GM12874 (cell line): ENCODE results near the gene MRM2.

Experiments used
- TF ChIP-seq, protein P1 (sequence below): IDR thresholded peaks from 2 replicates; pipeline ENCODE4 v1.5.1; 2011; ENCODE audit warnings: low read depth, mild to moderate bottlenecking, control low read depth, low read length, moderate library complexity; ENCODE audit not compliant: insufficient read depth

Gene MRM2

DNA sequence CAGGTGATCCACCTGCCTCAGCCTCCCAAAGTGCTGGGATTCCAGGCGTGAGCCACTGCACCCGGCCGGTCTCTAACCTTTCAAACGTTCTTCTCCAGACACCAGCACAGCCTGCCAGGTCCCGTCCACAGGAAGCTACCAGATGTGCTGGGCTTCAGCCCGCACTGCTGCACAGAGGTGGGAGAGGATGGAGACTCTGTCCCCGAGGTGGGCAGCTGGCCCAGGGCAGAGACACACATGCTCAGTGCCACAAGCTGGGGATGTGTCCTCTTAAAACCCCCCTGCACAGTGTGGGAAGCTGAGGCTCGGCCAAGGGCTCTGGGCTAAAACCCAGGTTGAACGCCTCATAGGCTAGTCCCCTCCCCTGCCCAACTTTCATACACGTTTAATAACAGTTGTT, 9.4 kb upstream of the MRM2 start:
- TF ChIP-seq, protein P1, sequence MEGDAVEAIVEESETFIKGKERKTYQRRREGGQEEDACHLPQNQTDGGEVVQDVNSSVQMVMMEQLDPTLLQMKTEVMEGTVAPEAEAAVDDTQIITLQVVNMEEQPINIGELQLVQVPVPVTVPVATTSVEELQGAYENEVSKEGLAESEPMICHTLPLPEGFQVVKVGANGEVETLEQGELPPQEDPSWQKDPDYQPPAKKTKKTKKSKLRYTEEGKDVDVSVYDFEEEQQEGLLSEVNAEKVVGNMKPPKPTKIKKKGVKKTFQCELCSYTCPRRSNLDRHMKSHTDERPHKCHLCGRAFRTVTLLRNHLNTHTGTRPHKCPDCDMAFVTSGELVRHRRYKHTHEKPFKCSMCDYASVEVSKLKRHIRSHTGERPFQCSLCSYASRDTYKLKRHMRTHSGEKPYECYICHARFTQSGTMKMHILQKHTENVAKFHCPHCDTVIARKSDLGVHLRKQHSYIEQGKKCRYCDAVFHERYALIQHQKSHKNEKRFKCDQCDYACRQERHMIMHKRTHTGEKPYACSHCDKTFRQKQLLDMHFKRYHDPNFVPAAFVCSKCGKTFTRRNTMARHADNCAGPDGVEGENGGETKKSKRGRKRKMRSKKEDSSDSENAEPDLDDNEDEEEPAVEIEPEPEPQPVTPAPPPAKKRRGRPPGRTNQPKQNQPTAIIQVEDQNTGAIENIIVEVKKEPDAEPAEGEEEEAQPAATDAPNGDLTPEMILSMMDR: no peak

DNA sequence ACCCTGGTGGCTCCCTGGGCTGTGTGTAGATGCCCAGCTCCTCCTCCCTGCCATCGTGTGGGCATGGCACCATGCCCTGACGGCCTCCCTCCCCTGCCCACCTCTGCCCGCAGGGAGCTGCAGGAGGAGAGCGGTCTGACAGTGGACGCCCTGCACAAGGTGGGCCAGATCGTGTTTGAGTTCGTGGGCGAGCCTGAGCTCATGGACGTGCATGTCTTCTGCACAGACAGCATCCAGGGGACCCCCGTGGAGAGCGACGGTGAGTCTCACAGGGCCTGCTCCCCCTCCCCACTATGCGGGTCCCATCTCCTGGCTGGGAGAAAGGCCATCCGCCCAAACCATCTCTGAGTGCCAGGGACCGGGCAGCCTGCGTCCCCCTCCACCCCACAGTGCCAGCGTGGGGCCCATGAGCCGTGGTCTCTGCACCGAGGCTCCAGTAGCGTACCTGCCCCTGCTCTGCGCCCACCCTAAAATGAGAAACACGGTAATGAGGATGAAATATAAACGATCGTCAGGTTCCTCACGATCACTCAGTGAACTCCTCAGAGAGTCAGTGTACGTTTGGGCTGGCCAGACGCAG, 7.8 kb upstream of the MRM2 start:
- TF ChIP-seq, protein P1: no peak

DNA sequence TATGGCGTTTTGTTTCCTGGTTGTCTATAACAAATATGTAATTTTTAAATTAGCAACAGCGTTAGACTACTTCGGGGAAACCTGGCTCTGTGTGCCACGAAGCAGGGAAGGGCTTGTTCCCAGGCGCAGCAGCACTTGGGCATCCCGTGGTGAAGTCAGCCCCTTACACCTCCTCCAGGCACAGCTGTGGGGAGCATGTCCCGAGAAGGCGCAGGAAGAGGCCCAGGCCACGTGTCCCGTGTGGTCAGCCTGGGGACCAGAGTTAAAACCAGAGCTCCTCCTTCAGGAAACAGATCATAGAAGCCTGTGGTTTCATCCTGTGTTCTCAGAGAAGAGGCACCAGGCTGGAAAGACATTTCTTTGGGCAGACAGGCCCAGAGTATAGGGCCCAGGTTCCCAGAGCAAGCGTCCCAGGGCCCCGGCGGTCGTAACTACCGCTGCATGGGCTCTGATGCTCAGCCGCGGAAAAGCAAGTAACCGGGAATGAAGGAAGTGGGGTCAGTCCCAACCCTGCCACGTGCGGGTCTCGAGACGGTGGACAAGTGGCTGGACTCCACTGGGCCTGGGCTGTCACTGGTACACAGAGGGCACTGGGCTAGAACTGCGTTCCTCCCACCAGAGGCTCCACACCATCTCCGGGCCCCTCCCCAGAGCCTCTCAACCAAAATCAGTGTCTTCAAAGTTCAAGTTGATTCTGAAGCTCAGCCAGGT, 7.1 kb upstream of the MRM2 start:
- TF ChIP-seq, protein P1: no peak

DNA sequence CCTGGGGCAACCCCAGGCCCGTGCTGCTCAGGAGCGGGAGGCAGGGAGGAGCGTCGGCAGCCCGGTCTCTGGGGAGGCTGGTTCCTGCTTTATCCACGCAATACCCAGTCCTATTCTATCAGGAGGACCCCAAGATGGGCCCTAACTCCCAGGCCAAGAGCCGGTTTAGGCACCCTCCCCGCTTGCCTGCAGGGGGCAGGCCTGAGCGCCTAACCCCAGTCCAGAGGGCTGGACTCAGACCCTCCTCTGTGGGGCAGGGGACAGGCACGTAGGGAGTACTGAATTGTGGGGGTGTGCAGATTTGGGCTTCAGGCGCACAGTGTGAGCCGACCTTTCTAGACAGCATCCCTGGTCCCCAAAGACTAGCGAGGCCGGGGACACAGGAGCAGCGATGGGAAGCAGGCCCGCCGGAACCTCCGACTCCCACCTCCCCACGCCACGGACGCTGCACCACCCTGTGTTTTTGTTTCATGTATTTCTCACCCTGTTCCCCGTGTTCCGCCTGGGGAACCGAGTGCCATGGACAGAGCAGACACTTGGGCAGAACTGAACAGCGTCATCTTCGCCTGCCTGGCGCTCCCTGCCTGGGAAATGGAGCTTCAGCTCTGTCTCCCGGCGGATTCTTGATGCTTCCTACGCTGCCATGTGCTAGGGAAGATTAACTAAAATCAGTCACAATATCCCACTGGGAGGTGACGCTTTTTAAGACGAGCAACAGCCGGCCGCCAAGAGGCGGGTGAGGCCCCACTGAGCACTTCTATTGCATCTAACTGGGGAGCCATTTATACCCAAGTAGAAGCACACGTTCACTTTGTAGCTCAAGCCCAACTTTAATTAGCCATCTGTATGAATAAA, 5.4 kb upstream of the MRM2 start:
- TF ChIP-seq, protein P1: peak; percentile 89

DNA sequence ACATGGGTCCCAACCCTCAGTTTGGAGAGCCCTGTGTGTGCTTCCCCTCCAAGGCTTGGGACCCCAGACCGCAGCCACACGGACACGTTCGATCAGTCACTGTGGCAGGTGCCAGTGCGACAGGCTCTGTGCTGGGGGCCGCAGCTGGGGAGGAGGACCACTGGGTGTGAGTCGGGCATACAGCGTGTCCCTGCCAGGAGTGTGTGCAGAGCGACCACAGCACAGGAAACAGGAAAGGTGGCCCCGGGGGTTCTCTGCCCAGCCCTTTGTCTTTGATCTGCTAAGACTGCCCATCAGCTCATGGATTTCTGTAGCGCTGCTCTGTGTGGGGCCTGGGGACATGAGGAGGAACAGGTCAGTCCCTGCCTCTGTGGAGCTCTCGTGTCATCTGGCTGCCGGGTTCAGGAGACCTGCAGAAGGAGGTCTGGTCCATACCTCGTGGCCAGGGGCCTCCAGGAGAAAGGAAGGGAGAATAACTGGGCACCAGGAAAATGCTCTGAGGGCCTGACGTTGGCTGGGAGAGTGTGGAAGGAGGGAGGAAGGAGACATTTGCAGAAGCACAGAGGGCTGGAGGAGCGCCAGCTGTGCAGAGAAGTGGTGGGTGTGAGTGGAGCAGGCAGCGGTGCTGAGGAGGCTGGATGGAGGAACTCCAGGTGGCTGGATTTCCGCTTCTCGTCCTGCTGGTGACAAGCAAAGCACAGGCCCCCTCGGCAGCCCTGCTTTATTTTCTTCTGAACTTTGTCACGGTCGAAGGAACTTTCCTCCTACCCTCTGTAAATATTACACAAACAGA, 4.1 kb upstream of the MRM2 start:
- TF ChIP-seq, protein P1: no peak

DNA sequence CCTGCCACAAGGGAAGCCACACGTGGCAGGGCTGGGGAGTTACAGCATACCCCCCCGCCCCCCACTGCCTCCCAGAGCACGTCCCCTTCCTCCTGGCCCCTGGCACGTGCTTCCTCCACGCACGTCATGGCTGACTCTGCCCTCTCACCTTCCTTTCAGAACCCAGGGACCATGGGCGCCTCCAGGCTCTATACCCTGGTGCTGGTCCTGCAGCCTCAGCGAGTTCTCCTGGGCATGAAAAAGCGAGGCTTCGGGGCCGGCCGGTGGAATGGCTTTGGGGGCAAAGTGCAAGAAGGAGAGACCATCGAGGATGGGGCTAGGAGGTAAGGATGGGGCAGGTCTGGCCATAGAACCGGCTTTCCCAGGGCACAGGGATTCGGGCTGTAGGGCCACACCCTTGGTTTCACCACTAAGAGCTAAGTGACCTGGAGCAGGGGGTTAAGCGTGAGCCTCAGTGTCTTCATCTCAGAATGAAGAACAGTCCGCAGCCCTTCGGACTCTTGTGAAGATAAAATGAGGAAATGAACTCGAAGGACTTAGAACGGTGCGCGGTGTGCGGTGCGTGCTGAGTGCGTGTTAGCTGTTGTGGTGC, 2.5 kb upstream of the MRM2 start:
- TF ChIP-seq, protein P1: no peak

DNA sequence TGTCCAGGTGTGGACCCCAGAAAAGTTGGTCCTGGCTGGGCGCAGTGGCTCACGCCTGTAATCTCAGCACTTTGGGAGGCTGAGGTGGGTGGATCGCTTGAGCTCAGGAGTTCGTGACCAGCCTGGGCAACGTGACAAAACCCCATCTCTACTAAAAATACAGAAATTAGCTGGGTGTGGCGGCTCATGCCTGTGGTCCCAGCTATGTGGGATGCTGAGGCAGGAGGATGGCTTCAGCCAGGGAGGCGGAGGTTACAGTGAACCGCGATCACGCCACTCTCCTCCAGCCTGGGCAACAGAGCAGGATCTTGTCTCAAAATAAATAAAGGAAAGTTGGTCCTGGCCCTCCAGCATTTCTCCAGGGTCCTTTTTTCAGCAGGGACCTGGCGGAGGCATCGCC, 1.5 kb upstream of the MRM2 start:
- TF ChIP-seq, protein P1: no peak
